Osteoblast (primary cell): ENCODE data around the gene PDZRN3. TPM values are rescaled to one million over a fixed set of nuclear protein-coding genes. Genes with fewer than 3 reads are reported as not detected.

Experiments used
- DNase-seq: peaks from one replicate; pipeline ENCODE4 v3.0.0; 2011; ENCODE audit warnings: low spot score, mixed read lengths; ENCODE audit not compliant: insufficient read length; ENCODE audit errors: missing footprints
- H2AFZ ChIP-seq: 2 replicates; pipeline ENCODE4 v1.6.0; 2011; ENCODE audit warnings: mild to moderate bottlenecking, low read length
- H3K27ac ChIP-seq: 2 replicates; pipeline ENCODE4 v1.5.1; 2011; ENCODE audit warnings: mild to moderate bottlenecking, low read depth, low read length, moderate library complexity
- H3K27me3 ChIP-seq: 2 replicates; pipeline ENCODE4 v1.6.0; 2012; ENCODE audit warnings: mild to moderate bottlenecking, control low read depth, inconsistent platforms, low read length, moderate library complexity; ENCODE audit not compliant: insufficient read depth
- H3K36me3 ChIP-seq: 2 replicates; pipeline ENCODE4 v1.5.1; 2011; ENCODE audit warnings: mild to moderate bottlenecking, low read length, control low read depth, moderate library complexity; ENCODE audit not compliant: insufficient read depth
- H3K4me1 ChIP-seq: 2 replicates; pipeline ENCODE4 v1.5.1; 2011; ENCODE audit warnings: mild to moderate bottlenecking, low read length, control low read depth, moderate library complexity; ENCODE audit not compliant: insufficient read depth
- H3K4me2 ChIP-seq: 2 replicates; pipeline ENCODE4 v1.6.0; 2011; ENCODE audit warnings: mild to moderate bottlenecking, low read length; ENCODE audit not compliant: insufficient read depth
- H3K4me3 ChIP-seq: fragments of 200-600 bp; sonication (generic); 3 replicates; pipeline ENCODE4 v1.5.1; 2012; ENCODE audit warnings: mild to moderate bottlenecking, low read length, inconsistent platforms; ENCODE audit not compliant: insufficient read depth
- H3K79me2 ChIP-seq: 2 replicates; pipeline ENCODE4 v1.6.0; 2012; ENCODE audit warnings: mild to moderate bottlenecking, low read length, control low read depth, inconsistent platforms; ENCODE audit not compliant: insufficient read depth
- H3K9me3 ChIP-seq: 2 replicates; pipeline ENCODE4 v1.5.1; 2011; ENCODE audit warnings: low read depth, low read length, control low read depth
- H4K20me1 ChIP-seq: 2 replicates; pipeline ENCODE4 v1.6.0; 2012; ENCODE audit warnings: mild to moderate bottlenecking, low read length, control low read depth; ENCODE audit not compliant: insufficient read depth
- total RNA-seq: library from RNA; depleted of rRNA; stranded (reverse); fragments of >200 nt; gene quantifications from 2 replicates; pipeline ENCODE4 v1.2.3, GENCODE V29; 2012
- TF ChIP-seq, protein P1 (sequence below): IDR thresholded peaks from 2 replicates; pipeline ENCODE4 v1.5.1; 2011; ENCODE audit warnings: mild to moderate bottlenecking, low read depth, low read length, moderate library complexity; ENCODE audit errors: extremely low read depth

Gene PDZRN3
- total RNA-seq, 1 donor = 26.4 TPM

- peaks cover 3% of the 10 kb centered on the region for H4K20me1 ChIP-seq
- H3K27ac ChIP-seq = peak overlapping the region; percentile 65
- H3K27me3 ChIP-seq = no peaks in the 10 kb centered on the region
- peaks cover 17% of the 10 kb centered on the region for H3K79me2 ChIP-seq
- peaks cover 35% of the 10 kb centered on the region for H3K4me1 ChIP-seq
- H3K36me3 ChIP-seq = no peaks in the 10 kb centered on the region
- peak overlapping the region; percentile 61 for H3K4me2 ChIP-seq
- peak overlapping the region; percentile 10 for H3K4me3 ChIP-seq
- H3K9me3 ChIP-seq = no peaks in the 10 kb centered on the region
- H2AFZ ChIP-seq = no peak overlapping the region
- DNase-seq = peak; percentile 88
- TF ChIP-seq, protein P1, sequence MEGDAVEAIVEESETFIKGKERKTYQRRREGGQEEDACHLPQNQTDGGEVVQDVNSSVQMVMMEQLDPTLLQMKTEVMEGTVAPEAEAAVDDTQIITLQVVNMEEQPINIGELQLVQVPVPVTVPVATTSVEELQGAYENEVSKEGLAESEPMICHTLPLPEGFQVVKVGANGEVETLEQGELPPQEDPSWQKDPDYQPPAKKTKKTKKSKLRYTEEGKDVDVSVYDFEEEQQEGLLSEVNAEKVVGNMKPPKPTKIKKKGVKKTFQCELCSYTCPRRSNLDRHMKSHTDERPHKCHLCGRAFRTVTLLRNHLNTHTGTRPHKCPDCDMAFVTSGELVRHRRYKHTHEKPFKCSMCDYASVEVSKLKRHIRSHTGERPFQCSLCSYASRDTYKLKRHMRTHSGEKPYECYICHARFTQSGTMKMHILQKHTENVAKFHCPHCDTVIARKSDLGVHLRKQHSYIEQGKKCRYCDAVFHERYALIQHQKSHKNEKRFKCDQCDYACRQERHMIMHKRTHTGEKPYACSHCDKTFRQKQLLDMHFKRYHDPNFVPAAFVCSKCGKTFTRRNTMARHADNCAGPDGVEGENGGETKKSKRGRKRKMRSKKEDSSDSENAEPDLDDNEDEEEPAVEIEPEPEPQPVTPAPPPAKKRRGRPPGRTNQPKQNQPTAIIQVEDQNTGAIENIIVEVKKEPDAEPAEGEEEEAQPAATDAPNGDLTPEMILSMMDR = peak; percentile 91
Measured at GRCh38 chr3:73502609-73503583, 121.8 kb downstream of the PDZRN3 start.

- Histone ChIP-seq H3K27ac (no peak overlapping the region), H4K20me1 (peaks cover 3% of the 10 kb centered on the region), H3K27me3 (no peaks in the 10 kb centered on the region), H3K36me3 (no peaks in the 10 kb centered on the region), H3K79me2 (peaks cover 15% of the 10 kb centered on the region), H3K4me2 (no peak overlapping the region), H3K4me1 (peaks cover 35% of the 10 kb centered on the region), H3K4me3 (no peak overlapping the region), H2AFZ (no peak overlapping the region), H3K9me3 (no peaks in the 10 kb centered on the region)
- TF ChIP-seq, protein P1 = no peak
- no peak for DNase-seq
Measured at GRCh38 chr3:73500321-73500720, 124.4 kb downstream of the PDZRN3 start.

DNA sequence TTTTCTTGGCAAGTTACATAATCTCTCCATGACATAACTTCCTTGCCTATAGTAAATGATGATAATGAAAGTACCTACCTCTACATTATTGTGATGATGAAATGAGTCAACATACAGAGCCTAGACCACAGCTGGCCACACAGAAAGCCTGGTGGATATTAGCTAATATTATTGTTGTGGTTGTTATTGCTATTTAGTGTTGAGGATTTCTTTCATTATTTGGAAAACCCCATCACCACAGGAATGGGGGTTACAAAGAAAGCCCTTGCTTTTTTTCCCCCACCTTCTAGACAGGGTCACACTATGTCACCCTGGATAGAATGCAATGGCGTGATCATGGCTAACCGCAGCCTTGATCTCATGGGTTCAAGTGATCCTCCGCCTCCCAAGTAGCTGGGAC, 125.0 kb downstream of the PDZRN3 start:
- H3K9me3 ChIP-seq = no peaks in the 10 kb centered on the region
- TF ChIP-seq, protein P1 = no peak
- H3K27me3 ChIP-seq = no peaks in the 10 kb centered on the region
- no peak overlapping the region for H3K4me2 ChIP-seq
- H3K27ac ChIP-seq = no peak overlapping the region
- H3K79me2 ChIP-seq = peaks cover 15% of the 10 kb centered on the region
- no peak overlapping the region for H3K4me3 ChIP-seq
- peaks cover 3% of the 10 kb centered on the region for H4K20me1 ChIP-seq
- H3K36me3 ChIP-seq = no peaks in the 10 kb centered on the region
- no peak for DNase-seq
- H3K4me1 ChIP-seq = peaks cover 39% of the 10 kb centered on the region
- no peak overlapping the region for H2AFZ ChIP-seq
